ENCODE results near the gene PCDHGB3.
"Not testable (repeated sequence)": the region's sequence is repeated elsewhere in the genome, so short reads cannot be mapped to it uniquely, and the experiment has no call there.

Gene PCDHGB3

GRCh38 chr5:141338538-141339306 lies 31.3 kb upstream of the PCDHGB3 start, which contains the start of gene PCDHGA2:
Gene PCDHGA2 (plus strand): TSS chr5:141338760.
- Mint-ChIP-seq H3K27me3 (ENCODE audit: low read depth, poor library complexity) (peaks cover 3% of the 10 kb centered on the region), H3K4me3 (no peak within 1 kb of the TSS), H3K4me1 (no peaks in the 10 kb centered on the region), H3K9me3 (peaks cover 91% of the 10 kb centered on the region), H3K36me3 (ENCODE audit: low read depth) (peaks cover 10% of the 10 kb centered on the region), H3K27ac (no peak within 1 kb of the TSS)
- DNase-seq, result no peak
- no peak for TF ChIP-seq CTCF (IDR thresholded peaks at IDR 0.05)

DNA sequence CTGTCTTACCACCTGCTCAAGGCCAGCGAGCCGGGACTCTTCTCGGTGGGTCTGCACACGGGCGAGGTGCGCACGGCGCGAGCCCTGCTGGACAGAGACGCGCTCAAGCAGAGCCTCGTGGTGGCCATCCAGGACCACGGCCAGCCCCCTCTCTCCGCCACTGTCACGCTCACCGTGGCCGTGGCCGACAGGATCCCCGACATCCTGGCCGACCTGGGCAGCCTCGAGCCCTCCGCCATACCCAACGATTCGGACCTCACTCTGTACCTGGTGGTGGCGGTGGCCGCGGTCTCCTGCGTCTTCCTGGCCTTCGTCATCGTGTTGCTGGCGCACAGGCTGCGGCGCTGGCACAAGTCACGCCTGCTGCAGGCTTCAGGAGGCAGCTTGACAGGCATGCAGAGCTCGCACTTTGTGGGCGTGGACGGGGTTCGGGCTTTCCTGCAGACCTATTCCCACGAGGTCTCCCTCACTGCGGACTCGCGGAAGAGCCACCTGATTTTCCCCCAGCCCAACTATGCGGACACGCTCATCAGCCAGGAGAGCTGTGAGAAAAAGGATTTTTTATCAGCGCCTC lies 29.2 kb upstream of the PCDHGB3 start:
- DNase-seq; H3K4me3 Mint-ChIP-seq; H3K27me3 Mint-ChIP-seq (ENCODE audit: low read depth, poor library complexity); H3K27ac Mint-ChIP-seq; H3K4me1 Mint-ChIP-seq: not testable (repeated sequence)
- Mint-ChIP-seq H3K36me3 (ENCODE audit: low read depth) (peaks cover 14% of the 10 kb centered on the region), H3K9me3 (peaks cover 91% of the 10 kb centered on the region)

- no peak overlapping the region for H3K27ac Mint-ChIP-seq
- no peaks in the 10 kb centered on the region for H3K4me1 Mint-ChIP-seq
- no peak for DNase-seq
- H3K27me3 Mint-ChIP-seq (ENCODE audit: low read depth, poor library complexity), result peaks cover 3% of the 10 kb centered on the region
- H3K36me3 Mint-ChIP-seq (ENCODE audit: low read depth), result peaks cover 24% of the 10 kb centered on the region
- peaks cover 89% of the 10 kb centered on the region for H3K9me3 Mint-ChIP-seq
- no peak overlapping the region for H3K4me3 Mint-ChIP-seq
- TF ChIP-seq CTCF (IDR thresholded peaks at IDR 0.05), result no peak
These were observed 27.3 kb upstream of the PCDHGB3 start for GRCh38 chr5:141342773-141343172.

DNA sequence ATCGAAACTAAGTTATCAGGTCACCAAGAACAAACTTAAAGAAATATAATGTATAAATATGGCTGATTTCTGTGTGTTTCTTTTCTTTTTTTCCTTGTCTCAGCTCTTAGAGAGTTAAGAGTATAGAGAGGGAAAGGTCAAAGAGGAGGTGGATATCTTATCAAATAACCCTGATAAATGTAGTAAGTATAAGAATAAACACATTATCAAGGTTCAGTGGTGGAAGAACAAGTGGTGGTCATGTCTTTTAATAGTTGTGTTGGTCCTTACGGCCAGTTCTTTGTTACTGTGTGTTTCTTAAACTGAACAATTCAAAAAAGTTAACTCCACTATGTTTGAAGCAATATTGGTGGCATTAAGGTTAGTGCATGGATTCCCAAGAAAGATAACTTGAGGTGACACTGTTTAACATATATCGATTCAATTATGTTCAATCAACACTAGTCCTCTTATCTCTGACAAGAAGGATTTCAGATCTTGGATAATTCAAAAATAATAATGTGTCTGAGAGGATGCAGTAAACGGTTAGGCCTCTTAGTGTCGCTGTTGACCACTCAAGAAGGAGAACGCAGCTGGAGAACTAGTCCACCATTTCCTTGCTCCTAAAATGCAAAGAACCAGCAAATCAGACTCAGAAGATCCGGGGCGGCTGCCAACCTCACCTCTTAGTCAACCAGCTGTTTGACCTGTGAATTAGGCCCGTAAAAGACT lies 26.6 kb upstream of the PCDHGB3 start, which contains the start of gene PCDHGA3:
TSS of gene PCDHGA3 (plus strand) at position 588 of the 711 bp plus-strand sequence. CDS start 205 bp downstream, outside the sequence.
- no peaks in the 10 kb centered on the region for H3K4me1 Mint-ChIP-seq
- H3K27ac Mint-ChIP-seq, result no peak within 1 kb of the TSS
- H3K9me3 Mint-ChIP-seq, result peaks cover 87% of the 10 kb centered on the region
- DNase-seq, result no peak
- no peak for TF ChIP-seq CTCF (IDR thresholded peaks at IDR 0.05)
- no peak within 1 kb of the TSS for H3K4me3 Mint-ChIP-seq
- peaks cover 23% of the 10 kb centered on the region for H3K36me3 Mint-ChIP-seq (ENCODE audit: low read depth)
- H3K27me3 Mint-ChIP-seq (ENCODE audit: low read depth, poor library complexity), result peaks cover 3% of the 10 kb centered on the region

DNA sequence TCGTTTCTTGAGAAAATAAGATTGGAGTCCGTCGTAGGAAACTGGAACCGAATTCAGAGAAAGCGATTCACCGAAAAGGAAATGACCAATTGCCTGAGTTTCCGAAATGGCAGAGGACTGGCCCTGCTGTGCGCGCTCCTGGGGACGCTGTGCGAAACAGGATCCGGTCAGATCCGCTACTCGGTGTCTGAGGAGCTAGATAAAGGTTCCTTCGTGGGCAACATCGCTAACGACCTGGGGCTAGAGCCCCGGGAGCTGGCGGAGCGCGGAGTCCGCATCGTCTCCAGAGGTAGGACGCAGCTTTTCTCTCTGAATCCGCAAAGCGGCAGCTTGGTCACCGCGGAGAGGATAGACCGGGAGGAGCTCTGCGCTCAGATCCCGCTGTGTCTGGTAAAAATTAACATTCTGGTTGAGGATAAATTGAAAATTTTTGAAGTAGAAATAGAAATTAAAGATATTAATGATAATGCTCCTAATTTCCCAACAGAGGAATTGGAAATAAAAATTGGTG lies 26.0 kb upstream of the PCDHGB3 start:
- H3K9me3 Mint-ChIP-seq, result peaks cover 87% of the 10 kb centered on the region
- no peak for TF ChIP-seq CTCF (IDR thresholded peaks at IDR 0.05)
- H3K4me1 Mint-ChIP-seq, result no peaks in the 10 kb centered on the region
- no peak overlapping the region for H3K4me3 Mint-ChIP-seq
- DNase-seq, result no peak
- peaks cover 18% of the 10 kb centered on the region for H3K36me3 Mint-ChIP-seq (ENCODE audit: low read depth)
- no peaks in the 10 kb centered on the region for H3K27me3 Mint-ChIP-seq (ENCODE audit: low read depth, poor library complexity)
- no peak overlapping the region for H3K27ac Mint-ChIP-seq

DNA sequence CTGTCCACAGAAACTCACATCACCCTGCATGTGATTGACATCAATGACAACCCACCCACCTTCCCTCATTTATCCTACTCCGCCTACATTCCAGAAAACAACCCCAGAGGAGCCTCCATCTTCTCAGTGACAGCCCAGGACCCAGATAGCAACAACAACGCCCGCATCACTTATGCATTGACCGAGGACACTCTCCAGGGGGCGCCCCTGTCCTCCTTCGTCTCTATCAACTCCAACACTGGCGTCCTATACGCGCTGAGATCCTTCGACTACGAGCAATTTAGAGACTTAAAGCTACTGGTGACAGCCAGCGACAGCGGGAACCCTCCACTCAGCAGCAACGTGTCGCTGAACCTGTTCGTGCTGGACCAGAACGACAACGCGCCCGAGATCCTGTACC lies 24.7 kb upstream of the PCDHGB3 start:
- no peak for DNase-seq
- Mint-ChIP-seq H3K4me3 (no peak overlapping the region), H3K27me3 (ENCODE audit: low read depth, poor library complexity) (peaks cover 4% of the 10 kb centered on the region), H3K4me1 (no peaks in the 10 kb centered on the region), H3K27ac (no peak overlapping the region), H3K36me3 (ENCODE audit: low read depth) (peaks cover 21% of the 10 kb centered on the region), H3K9me3 (peaks cover 87% of the 10 kb centered on the region)
- TF ChIP-seq CTCF (IDR thresholded peaks at IDR 0.05), result no peak

GRCh38 chr5:141346017-141346416 lies 24.0 kb upstream of the PCDHGB3 start:
- not testable (repeated sequence) for H3K27me3 Mint-ChIP-seq (ENCODE audit: low read depth, poor library complexity); H3K4me1 Mint-ChIP-seq; DNase-seq; H3K27ac Mint-ChIP-seq; H3K4me3 Mint-ChIP-seq
- peaks cover 22% of the 10 kb centered on the region for H3K36me3 Mint-ChIP-seq (ENCODE audit: low read depth)
- peaks cover 90% of the 10 kb centered on the region for H3K9me3 Mint-ChIP-seq

Measured in nephron progenitor cell (in vitro differentiated cells).